HUES64 (cell line): ENCODE results near the gene ADGRG3.

Experiments
- H3K27ac ChIP-seq: 2 replicates; pipeline ENCODE4 v1.7.0; 2013; ENCODE audit warnings: low read depth, low read length, inconsistent platforms
- H3K27me3 ChIP-seq: 2 replicates; pipeline ENCODE4 v1.6.1; 2013; ENCODE audit warnings: mild to moderate bottlenecking, low read length; ENCODE audit not compliant: insufficient read depth
- H3K36me3 ChIP-seq: 2 replicates; pipeline ENCODE4 v1.6.1; 2013; ENCODE audit warnings: mild to moderate bottlenecking, low read length; ENCODE audit not compliant: insufficient read depth
- H3K4me1 ChIP-seq: 2 replicates; pipeline ENCODE4 v1.6.1; 2013; ENCODE audit warnings: mild to moderate bottlenecking, low read length, moderate library complexity; ENCODE audit not compliant: insufficient read depth
- H3K4me3 ChIP-seq: 2 replicates; pipeline ENCODE4 v1.5.1; 2013; ENCODE audit warnings: mild to moderate bottlenecking, low read length, moderate library complexity
- H3K9ac ChIP-seq: 2 replicates; pipeline ENCODE4 v1.6.1; 2013; ENCODE audit warnings: mild to moderate bottlenecking, low read depth, low read length
- H3K9me3 ChIP-seq: 2 replicates; pipeline ENCODE4 v1.6.1; 2013; ENCODE audit warnings: low read depth, low read length; ENCODE audit not compliant: insufficient read depth
- WGBS: fragments of 150-250, 120-280 bp; methylation state at CpG from one replicate; pipeline ENCODE4 v1.1.7; 2013; ENCODE audit warnings: missing lambda C conversion rate; 5-methylcytosine and 5-hydroxymethylcytosine counted together

The ADGRG3 gene

DNA sequence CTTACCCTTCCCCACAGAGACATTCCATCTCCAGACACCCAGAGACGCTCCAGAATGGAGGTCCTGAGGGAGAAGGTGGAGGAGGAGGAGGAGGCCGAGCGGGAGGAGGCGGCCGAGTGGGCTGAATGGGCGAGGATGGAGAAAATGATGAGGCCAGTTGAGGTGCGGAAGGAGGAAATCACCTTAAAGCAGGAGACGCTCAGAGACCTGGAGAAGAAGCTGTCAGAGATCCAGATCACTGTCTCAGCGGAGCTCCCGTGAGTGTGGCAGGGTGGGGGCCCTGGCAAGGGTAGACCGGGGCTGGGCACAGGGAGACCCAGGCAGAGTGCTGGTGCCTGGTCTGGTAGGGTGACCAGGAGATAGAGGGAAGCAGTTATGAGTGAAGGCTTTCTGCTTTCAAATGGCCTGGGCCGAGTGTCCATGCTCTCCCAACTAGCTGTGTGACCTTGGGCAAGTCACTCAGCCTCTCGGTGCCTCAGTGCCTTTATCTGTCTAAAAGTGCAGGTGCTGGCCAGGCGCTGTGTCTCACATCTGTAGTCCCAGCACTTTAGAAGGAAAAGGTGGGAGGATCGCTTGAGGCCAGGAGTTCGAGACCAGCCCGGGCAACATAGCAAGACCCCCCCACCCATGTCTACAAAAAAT is 29.9 kb downstream of the ADGRG3 start:
- WGBS, result 92% methylated on average over 16 of the region's 17 CpGs
- Histone ChIP-seq H3K36me3 (no peaks in the 10 kb centered on the region), H3K4me3 (no peak overlapping the region), H3K9me3 (no peaks in the 10 kb centered on the region), H3K9ac (no peak overlapping the region), H3K27me3 (no peaks in the 10 kb centered on the region), H3K27ac (no peak overlapping the region), H3K4me1 (no peaks in the 10 kb centered on the region)

DNA sequence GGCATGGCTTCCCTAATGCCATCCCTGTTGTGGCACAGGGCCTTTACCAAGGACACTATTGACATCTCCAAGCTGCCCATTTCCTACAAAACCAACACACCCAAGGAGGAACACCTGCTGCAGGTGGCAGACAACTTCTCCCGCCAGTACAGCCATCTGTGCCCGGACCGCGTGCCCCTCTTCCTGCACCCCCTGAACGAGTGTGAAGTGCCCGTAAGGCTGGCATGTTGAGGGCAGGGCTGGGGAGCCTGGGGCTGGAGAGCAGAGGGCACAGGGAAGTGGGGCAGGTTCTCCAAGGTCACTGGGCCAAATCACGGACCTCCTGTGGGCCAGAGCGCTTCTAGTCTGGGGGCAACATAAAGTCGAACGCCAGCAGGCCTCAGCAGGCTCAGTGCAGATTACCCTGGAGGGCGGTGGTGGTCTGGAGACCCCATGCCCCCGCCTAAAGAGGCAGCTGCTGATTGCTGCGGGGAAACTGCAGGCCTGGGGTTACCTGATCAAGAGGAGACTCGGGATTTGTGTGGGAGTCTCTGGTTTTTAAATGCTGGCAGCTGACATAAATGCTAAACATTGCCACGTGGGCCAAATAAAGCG is 30.8 kb downstream of the ADGRG3 start:
- Histone ChIP-seq H3K27me3 (no peaks in the 10 kb centered on the region), H3K27ac (no peak overlapping the region), H3K9me3 (no peaks in the 10 kb centered on the region), H3K4me3 (no peak overlapping the region), H3K36me3 (no peaks in the 10 kb centered on the region), H3K4me1 (no peaks in the 10 kb centered on the region), H3K9ac (no peak overlapping the region)
- 93% methylated on average over 16 of the region's 16 CpGs for WGBS

DNA sequence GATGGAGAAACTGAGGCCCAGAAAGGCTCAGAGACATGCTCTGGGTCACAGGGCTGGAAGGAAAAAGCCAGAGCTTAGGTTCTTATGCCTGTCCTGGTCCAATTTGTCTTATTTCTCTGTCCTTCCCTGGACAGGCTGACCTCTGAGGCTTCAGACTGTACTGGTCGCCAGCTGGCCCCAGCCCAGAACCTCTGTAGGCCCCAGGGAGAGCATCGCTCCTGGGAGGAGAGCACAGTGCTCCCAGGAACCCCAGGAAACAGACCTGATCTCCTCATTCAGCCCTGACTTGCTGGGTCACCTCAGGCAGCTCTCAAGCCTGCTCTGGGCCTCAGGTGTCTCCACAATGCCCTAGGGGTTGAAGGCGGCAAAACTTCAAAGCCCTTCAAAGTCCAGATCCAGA is 31.4 kb downstream of the ADGRG3 start:
- Histone ChIP-seq H3K9me3 (no peaks in the 10 kb centered on the region), H3K27ac (no peak overlapping the region), H3K36me3 (no peaks in the 10 kb centered on the region), H3K4me1 (no peaks in the 10 kb centered on the region), H3K4me3 (no peak overlapping the region), H3K9ac (no peak overlapping the region), H3K27me3 (no peaks in the 10 kb centered on the region)
- WGBS, result 96% methylated on average over 3 of the region's 3 CpGs

DNA sequence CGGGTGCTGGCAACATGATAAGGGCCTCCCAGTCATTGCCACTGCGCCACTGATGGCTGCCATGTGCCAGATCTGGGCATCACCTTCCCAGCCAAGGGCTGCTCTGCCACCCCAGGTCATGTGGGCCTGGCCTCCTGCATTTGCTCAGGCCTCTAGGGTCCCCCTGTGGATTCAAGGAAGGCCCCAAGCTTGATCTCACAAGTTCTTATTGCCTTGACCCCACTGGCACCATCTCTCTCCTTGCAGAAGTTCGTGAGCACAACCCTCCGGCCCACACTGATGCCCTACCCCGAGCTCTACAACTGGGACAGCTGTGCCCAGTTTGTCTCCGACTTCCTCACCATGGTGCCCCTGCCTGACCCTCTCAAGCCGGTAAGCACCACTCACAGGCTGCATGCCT is 31.8 kb downstream of the ADGRG3 start:
- no peaks in the 10 kb centered on the region for H3K36me3 ChIP-seq
- H3K9ac ChIP-seq, result no peak overlapping the region
- no peak overlapping the region for H3K27ac ChIP-seq
- H3K9me3 ChIP-seq, result no peaks in the 10 kb centered on the region
- H3K4me3 ChIP-seq, result no peak overlapping the region
- H3K27me3 ChIP-seq, result no peaks in the 10 kb centered on the region; the same call in 1 of the 2 replicates
- WGBS, result 92% methylated on average over 7 of the region's 7 CpGs
- no peaks in the 10 kb centered on the region for H3K4me1 ChIP-seq

DNA sequence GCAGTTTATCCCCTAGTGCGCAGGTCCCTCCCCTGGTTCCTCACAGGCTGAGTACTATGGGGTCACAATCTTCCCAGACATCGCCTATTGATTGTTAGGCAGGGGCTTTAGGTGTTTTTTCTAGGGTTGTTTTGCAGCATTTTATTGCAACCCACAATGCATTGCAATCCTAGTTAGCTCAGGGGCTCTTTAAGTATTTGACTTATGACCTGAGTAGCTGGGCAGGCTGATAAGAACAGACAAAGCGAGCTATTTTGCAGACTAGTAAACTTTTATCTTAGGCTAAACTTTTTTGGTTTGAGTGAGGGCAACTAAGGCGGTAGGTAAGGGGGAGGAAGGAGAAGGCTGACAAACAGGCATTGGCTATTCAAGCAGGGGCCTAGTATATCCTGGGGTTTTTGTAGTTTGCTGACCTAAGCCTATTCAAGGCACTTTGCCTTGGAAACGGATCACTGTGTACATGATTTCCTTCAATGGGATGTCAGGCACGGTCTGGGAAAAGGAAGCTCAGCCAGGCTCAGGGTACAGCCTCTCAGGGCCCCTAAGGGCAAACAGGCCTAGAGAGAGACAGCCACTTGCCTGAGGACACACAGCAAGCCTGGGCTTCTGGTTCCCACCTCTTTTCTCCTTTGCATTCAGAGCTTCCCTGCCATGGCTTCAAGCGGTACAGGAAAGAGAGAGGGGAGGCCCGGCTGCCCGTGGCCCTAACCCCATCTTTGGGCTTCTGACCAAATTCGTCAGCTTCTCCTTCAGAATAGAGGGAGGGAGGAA is 32.9 kb downstream of the ADGRG3 start:
- Histone ChIP-seq H3K9me3 (no peaks in the 10 kb centered on the region), H3K4me3 (no peak overlapping the region), H3K27ac (no peak overlapping the region), H3K27me3 (no peaks in the 10 kb centered on the region; the same call in 1 of the 2 replicates), H3K4me1 (no peaks in the 10 kb centered on the region), H3K9ac (no peak overlapping the region), H3K36me3 (no peaks in the 10 kb centered on the region)
- WGBS, result 81% methylated on average over 10 of the region's 10 CpGs

DNA sequence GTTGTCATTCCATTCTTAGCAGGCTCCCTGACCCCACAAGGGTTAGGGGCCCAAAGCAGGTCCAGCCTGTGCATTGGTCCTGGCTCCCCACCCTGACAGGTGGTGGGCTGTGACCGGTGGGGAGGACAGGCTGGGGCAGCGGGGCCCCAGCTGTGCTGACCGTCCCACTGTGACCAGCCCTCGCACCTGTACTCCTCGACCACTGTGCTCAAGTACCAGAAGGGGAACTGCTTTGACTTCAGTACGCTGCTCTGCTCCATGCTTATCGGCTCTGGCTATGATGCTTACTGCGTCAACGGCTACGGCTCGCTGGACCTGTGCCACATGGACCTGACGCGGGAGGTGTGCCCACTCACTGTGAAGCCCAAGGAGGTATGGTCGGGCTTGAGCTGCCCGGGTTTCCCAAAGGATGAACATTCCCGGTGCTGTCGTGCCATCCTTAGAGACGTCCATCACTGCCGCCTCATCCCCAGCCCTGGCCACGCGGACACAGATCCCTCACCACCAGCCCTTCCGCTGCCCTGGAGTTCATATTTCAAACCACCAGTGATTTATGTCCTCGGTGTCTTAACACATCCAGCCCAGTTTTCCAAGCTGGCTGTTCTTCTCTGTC is 33.8 kb downstream of the ADGRG3 start:
- Histone ChIP-seq H3K9ac (no peak overlapping the region), H3K4me1 (no peaks in the 10 kb centered on the region)
- WGBS, result 94% methylated on average over 23 of the region's 23 CpGs

DNA sequence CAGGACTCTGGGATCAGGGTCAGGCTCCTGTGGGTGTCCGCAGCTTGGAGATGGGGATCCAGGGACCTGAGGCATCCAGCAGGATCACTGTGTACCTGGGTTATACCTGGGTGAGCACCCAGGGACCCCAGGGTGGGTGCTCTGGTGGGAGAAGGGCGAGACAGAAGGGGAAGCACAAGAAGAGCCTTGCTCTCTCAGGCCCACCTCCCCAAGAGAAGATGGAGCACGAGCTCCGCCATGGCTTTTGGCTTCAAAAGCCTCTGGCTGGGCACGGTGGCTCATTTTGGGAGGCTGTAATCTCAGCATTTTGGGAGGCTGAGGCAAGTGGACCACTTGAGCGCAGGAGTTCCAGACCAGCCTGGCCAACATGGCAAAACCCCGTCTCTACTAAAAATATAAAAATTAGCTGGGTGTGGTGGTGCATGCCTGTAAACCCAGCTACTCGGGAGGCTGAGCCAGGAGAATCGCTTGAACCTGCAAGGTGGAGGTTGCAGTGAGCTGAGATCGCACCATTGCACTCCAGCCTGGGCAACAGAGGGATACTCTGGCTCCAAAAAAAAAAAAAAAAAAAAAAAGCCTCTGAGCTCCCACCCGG is 35.4 kb downstream of the ADGRG3 start:
- Histone ChIP-seq H3K4me1 (no peaks in the 10 kb centered on the region), H3K27me3 (no peaks in the 10 kb centered on the region; the same call in 1 of the 2 replicates), H3K4me3 (no peak overlapping the region), H3K9me3 (no peaks in the 10 kb centered on the region), H3K27ac (no peak overlapping the region), H3K36me3 (no peaks in the 10 kb centered on the region), H3K9ac (no peak overlapping the region)
- WGBS, result 94% methylated on average over 11 of the region's 11 CpGs

More for the DNA sequence above, 33.8 kb downstream of the ADGRG3 start:
- Histone ChIP-seq H3K4me3 (no peak overlapping the region), H3K36me3 (no peaks in the 10 kb centered on the region), H3K27me3 (no peaks in the 10 kb centered on the region; the same call in 1 of the 2 replicates), H3K9me3 (no peaks in the 10 kb centered on the region), H3K27ac (no peak overlapping the region)

DNA sequence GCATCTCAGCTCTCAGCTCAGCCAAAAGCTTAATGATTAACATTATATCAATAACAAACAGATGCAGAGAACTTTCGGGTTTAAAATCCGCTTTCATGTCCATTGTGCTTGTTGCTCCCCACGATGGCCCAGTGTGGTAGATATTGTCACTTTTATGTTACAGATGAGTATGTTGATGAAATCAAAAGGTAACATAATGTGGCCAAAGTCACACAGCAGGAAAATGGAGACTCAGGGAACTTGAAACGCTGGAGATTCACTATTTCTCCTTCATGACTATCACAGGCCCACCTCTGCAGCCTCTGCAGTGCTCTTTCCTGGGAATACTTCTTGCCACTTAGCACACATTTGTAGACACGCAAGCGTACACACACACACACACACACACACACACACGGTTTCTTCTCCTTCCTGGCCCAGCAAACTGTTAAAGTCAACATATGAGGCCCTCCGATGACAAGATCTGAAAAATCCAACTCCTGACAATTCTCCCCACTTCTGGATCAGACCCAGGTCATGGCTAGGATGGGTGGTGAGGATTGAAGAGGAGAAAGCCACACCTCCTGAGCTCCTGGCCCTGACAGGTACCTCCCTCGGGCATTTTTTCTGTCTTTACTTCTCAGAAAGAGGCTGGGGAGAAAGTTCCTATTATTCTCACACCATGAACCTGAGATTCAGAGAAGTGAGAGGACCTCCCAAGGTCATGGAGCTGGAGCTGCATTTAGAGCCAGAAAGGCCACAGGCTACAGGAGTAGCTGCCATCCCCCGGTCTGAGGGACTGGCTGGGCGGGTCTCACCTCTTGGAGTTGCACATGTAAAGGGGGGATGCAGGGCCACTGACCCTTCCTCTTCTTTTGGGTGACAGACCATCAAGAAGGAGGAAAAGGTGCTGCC is 36.2 kb downstream of the ADGRG3 start:
- Histone ChIP-seq H3K9me3 (no peaks in the 10 kb centered on the region), H3K4me1 (no peaks in the 10 kb centered on the region), H3K9ac (no peak overlapping the region), H3K27ac (no peak overlapping the region), H3K36me3 (no peaks in the 10 kb centered on the region), H3K27me3 (no peaks in the 10 kb centered on the region; the same call in 1 of the 2 replicates), H3K4me3 (no peak overlapping the region)
- WGBS, result 75% methylated on average over 10 of the region's 11 CpGs

DNA sequence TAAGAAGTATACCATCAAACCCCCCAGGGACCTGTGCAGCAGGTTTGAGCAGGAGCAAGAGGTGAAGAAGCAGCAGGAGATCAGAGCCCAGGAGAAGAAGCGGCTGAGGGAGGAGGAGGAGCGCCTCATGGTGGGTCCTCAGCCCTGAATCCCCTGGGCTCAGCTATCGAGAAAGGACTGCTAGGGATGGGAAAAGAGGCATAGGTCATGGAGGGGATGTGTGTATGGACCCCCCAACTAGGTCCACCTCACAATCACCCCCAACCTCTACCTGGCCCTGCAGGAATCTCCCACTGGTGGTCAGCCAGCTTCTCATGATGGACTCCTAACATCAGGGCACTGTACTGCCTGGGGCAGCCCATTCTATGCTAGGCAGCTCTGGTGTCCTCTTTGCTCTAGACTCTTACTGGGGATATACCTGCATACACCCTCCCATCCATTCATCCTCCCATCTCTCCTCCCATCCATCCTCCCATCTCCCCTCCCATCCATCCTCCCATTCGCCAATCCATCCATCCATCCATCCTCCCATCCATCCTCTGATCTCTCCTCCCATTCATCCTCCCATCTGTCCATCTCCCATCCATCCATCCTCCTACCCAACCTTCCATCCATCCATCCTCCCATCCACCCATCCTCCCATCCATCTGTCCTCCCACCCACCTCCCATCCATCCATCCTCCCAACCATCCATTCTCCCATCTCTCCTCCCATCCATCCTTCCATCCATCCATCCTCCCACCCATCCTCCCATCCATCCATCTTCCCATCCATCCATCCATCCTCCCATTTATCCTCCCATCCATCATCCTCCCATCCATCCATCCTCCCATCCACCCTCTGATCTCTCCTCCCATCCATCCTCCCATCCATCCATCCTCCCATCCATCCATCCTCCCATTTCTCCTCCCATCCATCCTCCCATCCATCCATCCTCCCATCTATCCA is 37.1 kb downstream of the ADGRG3 start:
- Histone ChIP-seq H3K9me3 (no peaks in the 10 kb centered on the region), H3K4me1 (no peaks in the 10 kb centered on the region), H3K9ac (no peak overlapping the region), H3K36me3 (no peaks in the 10 kb centered on the region), H3K27ac (no peak overlapping the region), H3K4me3 (no peak overlapping the region), H3K27me3 (no peaks in the 10 kb centered on the region; the same call in 1 of the 2 replicates)
- 85% methylated on average over 4 of the region's 4 CpGs for WGBS
